HCT116 (cell line): ENCODE data around the gene SYTL3. TPM values are rescaled to one million over a fixed set of nuclear protein-coding genes. Genes with fewer than 3 reads are reported as not detected.

Source experiments
- ATAC-seq: fragments of 200-7000 bp; cut with Tn5 transposase; 2 replicates; pipeline ENCODE4 v1.9.1; 2020; ENCODE audit warnings: mild to moderate bottlenecking, moderate library complexity
- BruUV-seq: library from RNA; stranded (reverse); fragments of 400-500 nt; replicated peaks from 2 replicates; lab custom pipeline; 2021; lab: Mats Ljungman, UMichigan
- CTCF ChIA-PET: fragments of 300-600 bp; sonication (Branson Sonifier 250); formaldehyde crosslinking; loops from one replicate; lab custom pipeline; 2021; ENCODE audit warnings: antibody characterized with exemption; lab: Charles Lee
- POLR2A ChIA-PET: fragments of 300-600, 350-600 bp; sonication (Branson Sonifier 250); formaldehyde crosslinking; loops from one replicate; lab custom pipeline; 2021; ENCODE audit warnings: antibody characterized with exemption; lab: Charles Lee
- RAD21 ChIA-PET, 2 experiments: fragments of 300-600 bp; sonication (Branson Sonifier 250); formaldehyde crosslinking; loops; one replicate each; lab custom pipeline; 2023; ENCODE audit warnings: low total read pairs in 2 of 2; ENCODE audit not compliant: uncharacterized antibody in 2 of 2, unreplicated experiment in 2 of 2, low non-redundant PET in 1 of 2; lab: Charles Lee
- DNase-seq: peaks from one replicate; pipeline ENCODE4 v3.0.0-alpha.2; 2010; ENCODE audit warnings: low read depth, low spot score
- H2AFZ ChIP-seq: fragments of 200-600 bp; shearing (Covaris generic), sonication (generic); 2 replicates; pipeline ENCODE4 v1.6.1; 2017; ENCODE audit warnings: low read depth, mixed run types, mixed read lengths, antibody characterized with exemption, low read length; ENCODE audit not compliant: poor library complexity, severe bottlenecking
- H3K27ac ChIP-seq: 2 replicates; pipeline ENCODE4 v1.5.1; 2012; ENCODE audit warnings: low read depth, low read length
- H3K27me3 ChIP-seq: fragments of 200-600 bp; sonication (generic); 2 replicates; pipeline ENCODE4 v1.6.1; 2016; ENCODE audit warnings: mixed run types, low read length, mixed read lengths; ENCODE audit not compliant: insufficient read depth
- H3K36me3 ChIP-seq, 2 experiments: fragments of 200-500 bp in 1 of 2; fragments of 200-600 bp in 1 of 2; sonication (Bioruptor generic) in 1 of 2; sonication (generic) in 1 of 2; 2 replicates each; pipeline versions ENCODE4 v1.5.1 to v1.6.1; 2014 to 2016; ENCODE audit warnings: low read length in 2 of 2, inconsistent platforms in 1 of 2, mixed read lengths in 1 of 2, mixed run types in 1 of 2; ENCODE audit not compliant: insufficient read depth in 2 of 2, control insufficient read depth in 1 of 2
- H3K4me1 ChIP-seq, 2 experiments: fragments of 200-600 bp in 1 of 2; sonication (generic) in 1 of 2; 2 replicates each; pipeline versions ENCODE4 v1.5.1 to v1.6.1; 2012 to 2017; ENCODE audit warnings: low read length in 2 of 2, inconsistent platforms in 1 of 2, mild to moderate bottlenecking in 1 of 2, mixed read lengths in 1 of 2, mixed run types in 1 of 2, moderate library complexity in 1 of 2; ENCODE audit not compliant: insufficient read depth in 2 of 2, control insufficient read depth in 1 of 2
- H3K4me2 ChIP-seq: fragments of 200-600 bp; sonication (generic); 2 replicates; pipeline ENCODE4 v1.6.1; 2017; ENCODE audit warnings: mixed run types, low read length, mixed read lengths
- H3K4me3 ChIP-seq, 2 experiments: fragments of 200-600 bp in 1 of 2; sonication (generic) in 1 of 2; replicated peaks in 1 of 2; 2 replicates each; pipeline ENCODE4 v1.5.1; 2011 to 2016; ENCODE audit warnings: low read length in 2 of 2, control low read depth in 1 of 2, low read depth in 1 of 2, mild to moderate bottlenecking in 1 of 2, mixed read lengths in 1 of 2, mixed run types in 1 of 2
- H3K79me2 ChIP-seq: fragments of 200-600 bp; sonication (generic); 2 replicates; pipeline ENCODE4 v1.6.1; 2017; ENCODE audit warnings: mild to moderate bottlenecking, mixed run types, low read length, moderate library complexity, mixed read lengths; ENCODE audit not compliant: insufficient read depth
- H3K9ac ChIP-seq: fragments of 200-600 bp; sonication (generic); 2 replicates; pipeline ENCODE4 v1.6.1; 2016; ENCODE audit warnings: low read length, mixed read lengths
- H3K9me2 ChIP-seq: fragments of 200-600 bp; sonication (generic), shearing (Covaris generic); 2 replicates; pipeline ENCODE4 v1.6.1; 2017; ENCODE audit warnings: mixed run types, mild to moderate bottlenecking, moderate library complexity; ENCODE audit not compliant: insufficient read depth
- H3K9me3 ChIP-seq, 2 experiments: fragments of 200-500 bp in 1 of 2; fragments of 200-600 bp in 1 of 2; sonication (Bioruptor generic) in 1 of 2; sonication (generic) in 1 of 2; 2 replicates each; pipeline ENCODE4 v1.6.1; 2014 to 2017; ENCODE audit warnings: low read length in 2 of 2, mixed read lengths in 2 of 2, inconsistent platforms in 1 of 2, low read depth in 1 of 2, mild to moderate bottlenecking in 1 of 2, mixed run types in 1 of 2, moderate library complexity in 1 of 2; ENCODE audit not compliant: control insufficient read depth in 1 of 2, insufficient read depth in 1 of 2
- H4K20me1 ChIP-seq: fragments of 200-600 bp; sonication (generic), shearing (Covaris generic); 2 replicates; pipeline ENCODE4 v1.6.1; 2017; ENCODE audit warnings: mixed run types, mild to moderate bottlenecking, moderate library complexity; ENCODE audit not compliant: insufficient read depth
- CBX3 ChIP-seq: IDR thresholded peaks from 2 replicates; pipeline ENCODE4 v1.6.1; 2012; ENCODE audit warnings: low read depth
- MAX ChIP-seq: IDR thresholded peaks from 2 replicates; pipeline ENCODE4 v1.6.1; 2012
- POLR2A ChIP-seq: IDR thresholded peaks from 2 replicates; pipeline ENCODE4 v1.7.0; 2011; ENCODE audit warnings: borderline replicate concordance; ENCODE audit not compliant: insufficient read depth, insufficient read length; ENCODE audit errors: extremely low read depth
- RAD21 ChIP-seq: IDR thresholded peaks from 2 replicates; pipeline ENCODE4 v1.6.1; 2012; ENCODE audit warnings: low read depth, mild to moderate bottlenecking
- ZNF274 ChIP-seq: fragments of 200-500 bp; sonication (Bioruptor generic); IDR thresholded peaks from 2 replicates; pipeline ENCODE4 v1.6.1; 2014; ENCODE audit warnings: mild to moderate bottlenecking, low read depth, low read length, inconsistent platforms
- intact Hi-C: fragments of 100-400 bp; cut with micrococcal nuclease; formaldehyde crosslinking; loops from 2 replicates; pipeline ENCODE4 v1.10.0; 2022
- total RNA-seq: library from RNA; stranded (reverse); gene quantifications from one replicate; pipeline ENCODE4 v1.2.1, GENCODE V29; 2021; ENCODE audit not compliant: unreplicated experiment
- TF ChIP-seq, protein P1 (sequence below), 3 experiments: fragments of 200-600 bp in 1 of 3; sonication (generic) in 1 of 3; IDR thresholded peaks in 2 of 3; conservative IDR thresholded peaks in 1 of 3; 2 replicates each; pipeline ENCODE4 v1.5.1; 2012 to 2017; ENCODE audit warnings: low read depth in 2 of 3, low read length in 2 of 3, antibody characterized with exemption in 1 of 3, borderline replicate concordance in 1 of 3, control low read depth in 1 of 3, mild to moderate bottlenecking in 1 of 3, mixed read lengths in 1 of 3, mixed run types in 1 of 3, moderate library complexity in 1 of 3; ENCODE audit not compliant: insufficient read depth in 1 of 3
- TF ChIP-seq, protein P2 (sequence below): IDR thresholded peaks from 2 replicates; pipeline ENCODE4 v1.6.1; 2012
- TF ChIP-seq, protein P3 (sequence below): IDR thresholded peaks from 2 replicates; pipeline ENCODE4 v1.6.1; 2011; ENCODE audit warnings: mild to moderate bottlenecking, low read length, moderate library complexity; ENCODE audit not compliant: insufficient replicate concordance; ENCODE audit errors: extremely low read depth

SYTL3 gene
- total RNA-seq, 1 experiment from 2014 or later: 55.3 TPM

DNA sequence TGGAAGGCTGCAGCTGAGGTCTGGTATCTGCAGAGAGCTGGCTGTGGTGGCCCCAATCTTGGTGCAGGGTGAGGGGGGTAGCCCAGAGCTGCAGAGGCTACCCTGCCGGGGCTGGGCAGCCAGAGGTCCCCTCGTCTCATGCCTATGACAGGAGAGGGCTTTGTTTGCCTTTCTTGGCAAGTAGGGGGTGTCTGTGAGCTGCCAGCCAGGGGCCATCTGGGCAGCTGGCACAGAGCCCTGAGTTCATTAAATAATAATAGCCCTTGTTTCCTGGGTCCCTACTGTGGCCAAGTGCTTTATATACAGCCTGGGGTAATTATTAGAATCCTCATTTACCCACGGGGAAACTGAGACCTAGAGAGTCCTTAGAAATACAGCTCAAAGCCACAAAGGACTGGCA is 102.8 kb downstream of the SYTL3 start:
- TF ChIP-seq, protein P1, sequence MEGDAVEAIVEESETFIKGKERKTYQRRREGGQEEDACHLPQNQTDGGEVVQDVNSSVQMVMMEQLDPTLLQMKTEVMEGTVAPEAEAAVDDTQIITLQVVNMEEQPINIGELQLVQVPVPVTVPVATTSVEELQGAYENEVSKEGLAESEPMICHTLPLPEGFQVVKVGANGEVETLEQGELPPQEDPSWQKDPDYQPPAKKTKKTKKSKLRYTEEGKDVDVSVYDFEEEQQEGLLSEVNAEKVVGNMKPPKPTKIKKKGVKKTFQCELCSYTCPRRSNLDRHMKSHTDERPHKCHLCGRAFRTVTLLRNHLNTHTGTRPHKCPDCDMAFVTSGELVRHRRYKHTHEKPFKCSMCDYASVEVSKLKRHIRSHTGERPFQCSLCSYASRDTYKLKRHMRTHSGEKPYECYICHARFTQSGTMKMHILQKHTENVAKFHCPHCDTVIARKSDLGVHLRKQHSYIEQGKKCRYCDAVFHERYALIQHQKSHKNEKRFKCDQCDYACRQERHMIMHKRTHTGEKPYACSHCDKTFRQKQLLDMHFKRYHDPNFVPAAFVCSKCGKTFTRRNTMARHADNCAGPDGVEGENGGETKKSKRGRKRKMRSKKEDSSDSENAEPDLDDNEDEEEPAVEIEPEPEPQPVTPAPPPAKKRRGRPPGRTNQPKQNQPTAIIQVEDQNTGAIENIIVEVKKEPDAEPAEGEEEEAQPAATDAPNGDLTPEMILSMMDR (IDR thresholded peaks at IDR 0.05 in 2 of 3, conservative IDR thresholded peaks at IDR 0.05 in 1 of 3; ENCODE audit: borderline replicate concordance in 1 of 3, insufficient read depth in 1 of 3, low read depth in 2 of 3, low read length in 2 of 3): peak in 2 of 3 experiments; percentile 27 to 53; a peak in 5 of 6 replicates
- TF ChIP-seq POLR2A: no peak
- TF ChIP-seq, protein P2, sequence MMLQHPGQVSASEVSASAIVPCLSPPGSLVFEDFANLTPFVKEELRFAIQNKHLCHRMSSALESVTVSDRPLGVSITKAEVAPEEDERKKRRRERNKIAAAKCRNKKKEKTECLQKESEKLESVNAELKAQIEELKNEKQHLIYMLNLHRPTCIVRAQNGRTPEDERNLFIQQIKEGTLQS: no peak
- no peak for TF ChIP-seq ZNF274
- TF ChIP-seq CBX3: no peak
- TF ChIP-seq, protein P3, sequence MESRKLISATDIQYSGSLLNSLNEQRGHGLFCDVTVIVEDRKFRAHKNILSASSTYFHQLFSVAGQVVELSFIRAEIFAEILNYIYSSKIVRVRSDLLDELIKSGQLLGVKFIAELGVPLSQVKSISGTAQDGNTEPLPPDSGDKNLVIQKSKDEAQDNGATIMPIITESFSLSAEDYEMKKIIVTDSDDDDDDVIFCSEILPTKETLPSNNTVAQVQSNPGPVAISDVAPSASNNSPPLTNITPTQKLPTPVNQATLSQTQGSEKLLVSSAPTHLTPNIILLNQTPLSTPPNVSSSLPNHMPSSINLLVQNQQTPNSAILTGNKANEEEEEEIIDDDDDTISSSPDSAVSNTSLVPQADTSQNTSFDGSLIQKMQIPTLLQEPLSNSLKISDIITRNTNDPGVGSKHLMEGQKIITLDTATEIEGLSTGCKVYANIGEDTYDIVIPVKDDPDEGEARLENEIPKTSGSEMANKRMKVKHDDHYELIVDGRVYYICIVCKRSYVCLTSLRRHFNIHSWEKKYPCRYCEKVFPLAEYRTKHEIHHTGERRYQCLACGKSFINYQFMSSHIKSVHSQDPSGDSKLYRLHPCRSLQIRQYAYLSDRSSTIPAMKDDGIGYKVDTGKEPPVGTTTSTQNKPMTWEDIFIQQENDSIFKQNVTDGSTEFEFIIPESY: no peak
- no peak for TF ChIP-seq MAX
- peak; percentile 63 for TF ChIP-seq RAD21
- TF ChIP-seq, all 23 proteins: peak for 2
- BruUV-seq: no TSS peak
- H3K4me2 ChIP-seq: peak overlapping the region; percentile 4; the same call in 1 of the 2 replicates
- H3K27ac ChIP-seq: peak overlapping the region; percentile 26
- H3K9me3 ChIP-seq: no peaks in the 10 kb centered on the region
- peaks cover 3 to 52% of the 10 kb centered on the region in 2 experiments; a peak in 3 of 4 replicates for H3K36me3 ChIP-seq
- no peak overlapping the region for H3K4me3 ChIP-seq
- peak overlapping the region; percentile 36 for H3K9ac ChIP-seq
- peaks cover 12% of the 10 kb centered on the region; the same call in 1 of the 2 replicates for H3K79me2 ChIP-seq
- ChIA-PET POLR2A (interaction anchor here (0.6 to 0.8 kb wide), 2 partner anchors 10 to 423 kb away, joined by 4 to 6 read pairs; no protein-coding TSS in a partner anchor), CTCF (no interaction called here), RAD21 (interaction anchor here in 1 of 2 experiments (0.7 kb wide), 1 partner anchor 152 kb away, joined by 4 read pairs; no protein-coding TSS in a partner anchor)
- no peaks in the 10 kb centered on the region for H4K20me1 ChIP-seq
- intact Hi-C loops: no loop called here
- no peak overlapping the region for H2AFZ ChIP-seq
- peaks cover 43 to 59% of the 10 kb centered on the region in 2 experiments for H3K4me1 ChIP-seq
- H3K9me2 ChIP-seq: no peaks in the 10 kb centered on the region
- no peaks in the 10 kb centered on the region for H3K27me3 ChIP-seq
- ATAC-seq (peak; percentile 64), DNase-seq (no peak)
